Tibial nerve (tissue), 4 donors: Measurements from ENCODE around the gene KCNH2. TPM values are rescaled to one million over a fixed set of nuclear protein-coding genes. Genes with fewer than 3 reads are reported as not detected.

Source experiments
- DNase-seq, 2 donors: peaks; one replicate each; pipeline ENCODE4 v3.0.0-alpha.2; 2019; ENCODE audit warnings: low spot score in 2 of 2
- H3K27ac ChIP-seq, 4 donors: fragments of 200-600 bp; sonication (generic) in 3 of 4; one replicate each; pipeline ENCODE4 v1.5.1; 2017 to 2019; ENCODE audit warnings: mild to moderate bottlenecking in 1 of 4
- H3K27me3 ChIP-seq, 2 donors: fragments of 200-600 bp; sonication (generic) in 1 of 2; one replicate each; pipeline versions ENCODE4 v1.5.1 to v1.6.0; 2017 to 2019
- H3K36me3 ChIP-seq, 3 donors: fragments of 200-600 bp; sonication (generic); one replicate each; pipeline ENCODE4 v1.5.1; 2018 to 2019
- H3K4me1 ChIP-seq, 4 donors: fragments of 200-600 bp; sonication (generic) in 3 of 4; one replicate each; pipeline ENCODE4 v1.5.1; 2017 to 2019
- H3K4me3 ChIP-seq, 4 donors: fragments of 200-600 bp; sonication (generic) in 3 of 4; one replicate each; pipeline ENCODE4 v1.5.1; 2017 to 2019; ENCODE audit warnings: mild to moderate bottlenecking in 1 of 4, moderate library complexity in 1 of 4
- H3K9me3 ChIP-seq, 4 donors: fragments of 200-600 bp; sonication (generic) in 3 of 4; one replicate each; pipeline ENCODE4 v1.5.1; 2017 to 2019
- EP300 ChIP-seq, 2 donors: sonication (generic); formaldehyde crosslinking; IDR thresholded peaks; one replicate each; pipeline ENCODE4 v1.6.1; 2017; ENCODE audit warnings: antibody characterized with exemption in 2 of 2, mild to moderate bottlenecking in 1 of 2
- POLR2A ChIP-seq, 2 donors: fragments of 450-650 bp; IDR thresholded peaks; one replicate each; pipeline ENCODE4 v1.6.1; 2017; ENCODE audit warnings: antibody characterized with exemption in 2 of 2, mild to moderate bottlenecking in 2 of 2, moderate library complexity in 2 of 2
- WGBS, 2 donors: methylation state at CpG; one replicate each; pipeline ENCODE4 v1.1.5; 2018; 5-methylcytosine and 5-hydroxymethylcytosine counted together
- total RNA-seq, 4 donors: library from RNA; depleted of rRNA; stranded (reverse); fragments of >200 nt; gene quantifications; one replicate each; pipeline ENCODE4 v1.1.0, GENCODE V29; 2016
- TF ChIP-seq, protein P1 (sequence below), 5 experiments: fragments of 200-600 bp in 3 of 5; fragments of 450-650 bp in 2 of 5; sonication (generic) in 3 of 5; IDR thresholded peaks; one replicate each; pipeline ENCODE4 v1.5.1; 2016 to 2019; ENCODE audit warnings: antibody characterized with exemption in 5 of 5, mild to moderate bottlenecking in 3 of 5, moderate library complexity in 2 of 5

KCNH2 gene
- total RNA-seq, 4 donors from 2014 or later, result 1.5 to 9.0 (median 2.4) TPM

DNA sequence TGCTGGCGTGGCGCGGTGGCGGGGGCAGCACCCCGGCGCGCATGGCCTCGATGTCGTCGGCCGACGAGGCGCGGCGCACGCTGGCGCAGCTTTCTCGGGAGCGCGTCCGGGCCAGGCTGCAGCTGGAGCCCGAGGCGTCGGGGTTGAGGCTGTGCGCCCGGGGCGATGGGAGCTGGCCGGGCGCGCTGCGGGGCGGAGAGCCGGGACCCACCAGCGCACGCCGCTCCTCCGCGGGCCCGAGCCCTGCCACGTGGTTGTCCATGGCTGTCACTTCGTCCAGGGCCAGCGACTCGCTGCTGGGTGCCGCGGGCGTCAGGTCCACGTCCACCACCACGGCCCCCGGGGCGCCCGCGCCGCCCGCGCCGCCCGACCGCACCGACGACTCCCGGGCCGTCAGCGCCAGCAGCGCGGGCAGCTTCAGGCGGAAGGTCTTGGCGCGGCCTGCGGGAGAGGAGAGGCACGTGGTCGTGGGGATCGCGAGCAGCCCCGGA, 20.0 kb downstream of the KCNH2 start:
- peaks cover 0 to 48% of the 10 kb centered on the region in 2 donors for H3K27me3 ChIP-seq
- WGBS, 2 donors, result 12 to 43% methylated on average over 9 to 58 of the region's 74 CpGs
- H3K27ac ChIP-seq, result no peak overlapping the region
- H3K36me3 ChIP-seq, result no peaks in the 10 kb centered on the region
- H3K4me1 ChIP-seq, result peaks cover 0 to 35% (median 20%) of the 10 kb centered on the region in 4 donors
- TF ChIP-seq EP300 (IDR thresholded peaks at IDR 0.05), result no peak
- TF ChIP-seq, protein P1, sequence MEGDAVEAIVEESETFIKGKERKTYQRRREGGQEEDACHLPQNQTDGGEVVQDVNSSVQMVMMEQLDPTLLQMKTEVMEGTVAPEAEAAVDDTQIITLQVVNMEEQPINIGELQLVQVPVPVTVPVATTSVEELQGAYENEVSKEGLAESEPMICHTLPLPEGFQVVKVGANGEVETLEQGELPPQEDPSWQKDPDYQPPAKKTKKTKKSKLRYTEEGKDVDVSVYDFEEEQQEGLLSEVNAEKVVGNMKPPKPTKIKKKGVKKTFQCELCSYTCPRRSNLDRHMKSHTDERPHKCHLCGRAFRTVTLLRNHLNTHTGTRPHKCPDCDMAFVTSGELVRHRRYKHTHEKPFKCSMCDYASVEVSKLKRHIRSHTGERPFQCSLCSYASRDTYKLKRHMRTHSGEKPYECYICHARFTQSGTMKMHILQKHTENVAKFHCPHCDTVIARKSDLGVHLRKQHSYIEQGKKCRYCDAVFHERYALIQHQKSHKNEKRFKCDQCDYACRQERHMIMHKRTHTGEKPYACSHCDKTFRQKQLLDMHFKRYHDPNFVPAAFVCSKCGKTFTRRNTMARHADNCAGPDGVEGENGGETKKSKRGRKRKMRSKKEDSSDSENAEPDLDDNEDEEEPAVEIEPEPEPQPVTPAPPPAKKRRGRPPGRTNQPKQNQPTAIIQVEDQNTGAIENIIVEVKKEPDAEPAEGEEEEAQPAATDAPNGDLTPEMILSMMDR (IDR thresholded peaks at IDR 0.05), result no peak
- TF ChIP-seq POLR2A (IDR thresholded peaks at IDR 0.05), result no peak
- no peaks in the 10 kb centered on the region for H3K9me3 ChIP-seq
- no peak for DNase-seq
- no peak overlapping the region for H3K4me3 ChIP-seq

DNA sequence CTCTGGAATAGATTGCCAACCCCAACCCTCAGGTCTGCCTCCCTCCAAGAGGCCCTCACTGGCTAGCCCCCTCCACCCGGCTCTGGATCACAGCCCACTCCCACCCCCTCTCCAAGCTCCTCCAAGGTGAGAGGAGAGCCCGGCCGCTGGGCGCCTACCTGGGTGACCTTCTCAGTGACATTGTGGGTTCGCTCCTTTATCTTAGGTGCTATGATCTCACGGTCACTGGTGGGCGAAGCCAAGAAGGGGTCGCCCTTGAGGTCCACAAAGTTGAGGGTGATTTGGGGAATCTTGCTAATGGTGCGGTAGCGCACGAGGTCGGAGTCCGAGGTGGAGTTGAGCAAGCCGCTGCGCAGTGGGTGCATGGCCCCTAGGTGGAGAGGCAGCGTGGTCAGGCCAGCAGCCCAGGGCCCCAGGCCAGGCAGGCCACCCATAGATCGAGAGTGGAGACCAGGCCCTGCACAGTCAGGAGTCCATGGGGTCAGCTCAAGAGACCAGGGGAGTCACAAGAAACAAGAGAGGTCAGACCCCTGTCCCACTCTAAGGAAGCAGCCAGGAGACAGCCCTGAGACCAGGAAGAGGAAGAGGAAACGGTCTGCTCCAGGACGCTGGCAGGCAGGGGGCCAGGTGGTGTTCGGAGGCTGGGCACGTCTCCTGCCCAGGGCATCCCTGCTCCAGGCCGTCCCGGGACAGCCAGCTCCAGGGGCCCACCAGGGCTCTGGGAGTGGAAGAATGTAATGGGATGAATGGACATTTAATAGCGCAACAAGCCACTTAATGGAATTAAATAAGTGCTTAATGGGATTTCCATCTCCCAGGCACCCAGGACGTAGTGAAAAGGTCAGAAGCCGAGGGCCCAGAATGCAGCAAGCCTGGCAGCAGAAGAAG, 20.7 kb downstream of the KCNH2 start:
- 77 to 79% methylated on average over 26 of the region's 26 CpGs for WGBS, 2 donors
- no peaks in the 10 kb centered on the region for H3K9me3 ChIP-seq
- peaks cover 0 to 28% (median 16%) of the 10 kb centered on the region in 4 donors for H3K4me1 ChIP-seq
- H3K36me3 ChIP-seq, result no peaks in the 10 kb centered on the region
- peaks cover 0 to 46% of the 10 kb centered on the region in 2 donors for H3K27me3 ChIP-seq
- no peak for DNase-seq
- no peak overlapping the region for H3K4me3 ChIP-seq
- TF ChIP-seq POLR2A (IDR thresholded peaks at IDR 0.05) (no peak), EP300 (IDR thresholded peaks at IDR 0.05) (no peak)
- TF ChIP-seq, protein P1 (IDR thresholded peaks at IDR 0.05), result no peak
- H3K27ac ChIP-seq, result peak overlapping the region in 1 of 4 donors; percentile 60

DNA sequence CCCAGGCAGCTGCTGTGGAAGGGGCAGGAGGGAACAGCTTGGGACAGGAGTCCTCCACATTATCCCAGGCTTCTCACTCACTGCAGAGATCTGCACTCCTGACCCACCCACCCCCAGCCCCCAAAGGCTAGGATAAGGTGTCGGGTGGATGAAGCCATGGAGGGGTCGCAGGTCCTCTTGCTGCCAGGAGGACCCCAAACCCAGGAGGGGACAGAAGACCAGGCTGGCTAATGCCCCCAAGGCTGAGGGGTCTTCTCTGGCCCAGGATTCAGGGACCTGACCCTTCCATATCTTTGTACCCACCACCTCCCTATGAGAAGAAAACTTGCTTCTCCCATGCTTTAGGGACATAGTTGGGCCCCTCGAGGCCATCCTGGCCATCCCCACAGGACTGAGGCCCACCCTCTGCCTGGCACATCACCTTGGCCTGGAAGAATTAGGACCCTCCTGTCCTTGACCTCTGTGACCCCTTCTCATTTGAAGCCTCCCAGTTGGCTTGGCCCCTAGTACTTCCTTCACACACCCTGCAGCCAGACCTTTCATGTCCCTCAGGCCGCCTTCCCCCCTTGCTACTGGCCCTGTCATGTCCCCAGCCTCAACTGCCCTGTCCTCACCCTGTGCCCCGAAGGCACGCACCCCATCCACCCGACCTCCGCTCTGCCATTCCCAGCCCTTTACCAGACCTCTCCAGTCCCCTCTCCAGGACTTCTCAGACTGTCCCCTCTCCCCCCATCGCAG, 21.6 kb downstream of the KCNH2 start:
- no peak overlapping the region for H3K4me3 ChIP-seq
- H3K36me3 ChIP-seq, result no peaks in the 10 kb centered on the region
- H3K9me3 ChIP-seq, result no peaks in the 10 kb centered on the region
- WGBS, 2 donors, result 93 to 94% methylated on average over 8 to 9 of the region's 9 CpGs
- no peak for DNase-seq
- H3K4me1 ChIP-seq, result peaks cover 0 to 25% (median 14%) of the 10 kb centered on the region in 4 donors
- TF ChIP-seq EP300 (IDR thresholded peaks at IDR 0.05) (no peak), POLR2A (IDR thresholded peaks at IDR 0.05) (no peak)
- TF ChIP-seq, protein P1 (IDR thresholded peaks at IDR 0.05), result no peak
- peak overlapping the region in 2 of 4 donors; percentile 72 to 80 for H3K27ac ChIP-seq
- H3K27me3 ChIP-seq, result peaks cover 0 to 46% of the 10 kb centered on the region in 2 donors

DNA sequence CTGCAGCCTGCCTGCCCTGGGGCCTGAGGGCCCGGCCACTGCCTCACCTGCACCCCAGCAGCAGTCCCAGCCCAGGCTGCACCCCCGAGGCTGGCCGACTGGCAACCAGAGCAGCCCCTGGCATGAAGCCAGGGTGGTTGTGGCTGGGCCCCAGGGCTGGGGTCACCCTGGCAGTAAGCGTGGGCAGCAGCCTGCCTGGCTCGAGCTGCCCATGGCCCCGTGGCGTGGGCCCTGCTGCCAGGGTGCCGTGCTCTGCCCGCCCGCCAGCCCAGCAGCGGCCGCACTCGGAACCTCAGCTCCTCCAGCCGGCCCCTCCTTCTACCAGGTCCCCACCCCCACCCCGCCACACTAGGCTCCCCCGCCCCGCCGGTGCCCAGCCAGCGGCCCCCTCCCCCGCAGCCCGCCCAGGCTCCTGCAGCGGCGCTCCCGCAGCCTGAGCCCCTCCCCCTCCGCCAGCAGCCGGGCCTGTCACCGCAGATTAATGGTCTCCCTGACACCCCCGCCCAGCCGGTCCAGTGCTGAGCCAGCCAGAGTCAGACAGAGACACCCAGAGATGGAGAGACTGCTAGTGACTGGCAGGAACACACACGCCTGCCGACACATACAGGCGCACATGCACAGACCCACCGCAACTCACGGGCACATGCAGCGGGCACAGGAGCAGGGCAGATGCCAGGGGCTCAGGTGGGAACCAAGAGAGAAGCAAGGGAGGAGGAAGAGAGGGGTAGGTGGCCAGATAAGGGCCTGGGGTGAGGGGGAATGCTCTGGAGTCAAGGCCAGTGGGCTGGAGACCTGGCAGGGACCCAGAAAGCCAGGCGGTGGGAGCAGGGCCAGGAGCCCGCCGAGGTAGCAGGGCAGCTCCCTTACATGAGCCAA, 22.4 kb downstream of the KCNH2 start:
- Histone ChIP-seq H3K4me1 (peaks cover 0 to 25% (median 14%) of the 10 kb centered on the region in 4 donors), H3K36me3 (no peaks in the 10 kb centered on the region), H3K27ac (peak overlapping the region; percentile 27 to 80 (median 54)), H3K4me3 (peak overlapping the region in 3 of 4 donors; percentile 9 to 27 (median 25)), H3K9me3 (no peaks in the 10 kb centered on the region), H3K27me3 (peaks cover 0 to 46% of the 10 kb centered on the region in 2 donors)
- DNase-seq, result no peak
- WGBS, 2 donors, result 28 to 38% methylated on average over 9 to 16 of the region's 38 CpGs
- TF ChIP-seq, protein P1 (IDR thresholded peaks at IDR 0.05), result peak in 1 of 5 experiments; percentile 32
- TF ChIP-seq POLR2A (IDR thresholded peaks at IDR 0.05), result no peak
- peak in 1 of 2 donors; percentile 22 for TF ChIP-seq EP300 (IDR thresholded peaks at IDR 0.05)
